Erythroblast (primary cell): Measurements from ENCODE around the gene BCL2L2.

Source experiments
- GATA1 ChIP-seq: IDR thresholded peaks from 2 replicates; pipeline ENCODE4 v1.6.1; 2011; ENCODE audit warnings: low read depth, mild to moderate bottlenecking, control low read depth, low read length, moderate library complexity
- POLR2A ChIP-seq: IDR thresholded peaks from 2 replicates; pipeline ENCODE4 v1.6.1; 2011; ENCODE audit warnings: mild to moderate bottlenecking, low read length

- TF ChIP-seq POLR2A (no peak), GATA1 (no peak)
Measured at GRCh38 chr14:23299211-23299957, 7.2 kb upstream of the BCL2L2 start.
